WTC11 (cell line): ENCODE measurements around the gene GPC6. TPM values are rescaled to one million over a fixed set of nuclear protein-coding genes. Genes with fewer than 3 reads are reported as not detected.
A peak's percentile ranks its signal among the peaks of the same experiment; 100 is the strongest.

Experiments used
- ATAC-seq: fragments of 200-7000 bp; cut with Tn5 transposase; 2 replicates; pipeline ENCODE4 v1.10.0; 2021; ENCODE audit warnings: mild to moderate bottlenecking, moderate library complexity
- CTCF ChIA-PET: fragments of 300-600 bp; sonication (Branson Sonifier 250); formaldehyde crosslinking; loops from one replicate; lab custom pipeline; 2021; ENCODE audit warnings: antibody characterized with exemption; lab: Charles Lee
- POLR2A ChIA-PET: fragments of 350-600 bp; sonication (Branson Sonifier 250); formaldehyde crosslinking; loops from one replicate; lab custom pipeline; 2021; ENCODE audit warnings: antibody characterized with exemption; lab: Charles Lee
- DNase-seq: peaks from one replicate; pipeline ENCODE4 v3.0.0; 2021; ENCODE audit warnings: low spot score
- H3K27ac Mint-ChIP-seq: 2 replicates; pipeline ENCODE4 v1.8.0; 2021; ENCODE audit warnings: mixed read lengths
- H3K27me3 Mint-ChIP-seq: 2 replicates; pipeline ENCODE4 v1.8.0; 2021; ENCODE audit warnings: low read depth, mild to moderate bottlenecking, moderate library complexity, mixed read lengths
- H3K36me3 Mint-ChIP-seq: 2 replicates; pipeline ENCODE4 v1.8.0; 2021; ENCODE audit warnings: mixed read lengths
- H3K4me1 Mint-ChIP-seq: 2 replicates; pipeline ENCODE4 v1.8.0; 2022; ENCODE audit warnings: mixed read lengths
- H3K4me3 Mint-ChIP-seq: 2 replicates; pipeline ENCODE4 v1.8.0; 2021; ENCODE audit warnings: mild to moderate bottlenecking, moderate library complexity, mixed read lengths
- H3K9me3 Mint-ChIP-seq: 2 replicates; pipeline ENCODE4 v1.8.0; 2021; ENCODE audit warnings: mixed read lengths
- CBFB ChIP-seq: sonication (generic); formaldehyde crosslinking; IDR thresholded peaks from 2 replicates; pipeline ENCODE4 v1.8.1; 2022; ENCODE audit warnings: mild to moderate bottlenecking, low read depth, missing genetic modification reagents
- CREB1 ChIP-seq: sonication (generic); formaldehyde crosslinking; IDR thresholded peaks from 2 replicates; pipeline ENCODE4 v1.8.0; 2023; ENCODE audit warnings: mild to moderate bottlenecking, missing genetic modification reagents
- ETV6 ChIP-seq: sonication (generic); formaldehyde crosslinking; IDR thresholded peaks from 2 replicates; pipeline ENCODE4 v1.8.1; 2022; ENCODE audit warnings: mild to moderate bottlenecking, missing genetic modification reagents
- FOXK1 ChIP-seq: sonication (generic); formaldehyde crosslinking; IDR thresholded peaks from 2 replicates; pipeline ENCODE4 v1.8.0; 2022; ENCODE audit warnings: mild to moderate bottlenecking, moderate library complexity, missing genetic modification reagents
- HMGA2 ChIP-seq: fragments of 250-450 bp; sonication (Bioruptor Pico); IDR thresholded peaks from 2 replicates; pipeline ENCODE4 v1.4.0; 2021; ENCODE audit warnings: mild to moderate bottlenecking, moderate library complexity
- NR1H2 ChIP-seq: sonication (generic); formaldehyde crosslinking; IDR thresholded peaks from 2 replicates; pipeline ENCODE4 v1.9.0; 2021; ENCODE audit warnings: mild to moderate bottlenecking, moderate library complexity, missing genetic modification reagents
- NR3C1 ChIP-seq: sonication (generic); formaldehyde crosslinking; conservative IDR thresholded peaks from 2 replicates; pipeline ENCODE4 v1.8.1; 2023; ENCODE audit warnings: low read depth, mild to moderate bottlenecking, missing genetic modification reagents
- SMAD3 ChIP-seq: sonication (generic); formaldehyde crosslinking; IDR thresholded peaks from 2 replicates; pipeline ENCODE4 v1.8.0; 2022; ENCODE audit warnings: missing genetic modification reagents, mild to moderate bottlenecking, borderline replicate concordance
- TP53 ChIP-seq: sonication (generic); formaldehyde crosslinking; IDR thresholded peaks from 2 replicates; pipeline ENCODE4 v1.8.1; 2023; ENCODE audit warnings: mild to moderate bottlenecking, missing genetic modification reagents
- total RNA-seq: library from RNA; stranded (reverse); gene quantifications from 3 replicates; pipeline ENCODE4 v1.2.3, GENCODE V29; 2021
- TF ChIP-seq, protein P1 (sequence below): sonication (generic); formaldehyde crosslinking; IDR thresholded peaks from 2 replicates; pipeline ENCODE4 v1.8.0; 2022; ENCODE audit warnings: mild to moderate bottlenecking, missing genetic modification reagents
- TF ChIP-seq, protein P2 (sequence below): sonication (generic); formaldehyde crosslinking; IDR thresholded peaks from 2 replicates; pipeline ENCODE4 v1.8.1; 2022; ENCODE audit warnings: low read depth, missing genetic modification reagents, borderline replicate concordance
- TF ChIP-seq, protein P3 (sequence below): sonication (generic); formaldehyde crosslinking; IDR thresholded peaks from 2 replicates; pipeline ENCODE4 v1.8.1; 2022; ENCODE audit warnings: missing genetic modification reagents, borderline replicate concordance
- TF ChIP-seq, protein P4 (sequence below): sonication (generic); formaldehyde crosslinking; IDR thresholded peaks from 2 replicates; pipeline ENCODE4 v1.8.1; 2022; ENCODE audit warnings: mild to moderate bottlenecking, moderate library complexity, missing genetic modification reagents
- TF ChIP-seq, protein P5 (sequence below): fragments of 250-450 bp; sonication (Bioruptor Pico); conservative IDR thresholded peaks from 2 replicates; pipeline ENCODE4 v1.9.0; 2021; ENCODE audit warnings: mild to moderate bottlenecking
- TF ChIP-seq, protein P6 (sequence below): fragments of 200-600 bp; IDR thresholded peaks from 2 replicates; pipeline ENCODE4 v1.8.0; 2022; ENCODE audit warnings: antibody characterized with exemption
- TF ChIP-seq, protein P7 (sequence below): sonication (generic); formaldehyde crosslinking; IDR thresholded peaks from 2 replicates; pipeline ENCODE4 v1.8.0; 2022; ENCODE audit warnings: missing genetic modification reagents
- TF ChIP-seq, protein P8 (sequence below): sonication (generic); formaldehyde crosslinking; IDR thresholded peaks from 2 replicates; pipeline ENCODE4 v1.8.1; 2023; ENCODE audit warnings: mild to moderate bottlenecking, missing genetic modification reagents

The GPC6 gene
- total RNA-seq, 1 experiment from 2014 or later, result 19.5 TPM

DNA sequence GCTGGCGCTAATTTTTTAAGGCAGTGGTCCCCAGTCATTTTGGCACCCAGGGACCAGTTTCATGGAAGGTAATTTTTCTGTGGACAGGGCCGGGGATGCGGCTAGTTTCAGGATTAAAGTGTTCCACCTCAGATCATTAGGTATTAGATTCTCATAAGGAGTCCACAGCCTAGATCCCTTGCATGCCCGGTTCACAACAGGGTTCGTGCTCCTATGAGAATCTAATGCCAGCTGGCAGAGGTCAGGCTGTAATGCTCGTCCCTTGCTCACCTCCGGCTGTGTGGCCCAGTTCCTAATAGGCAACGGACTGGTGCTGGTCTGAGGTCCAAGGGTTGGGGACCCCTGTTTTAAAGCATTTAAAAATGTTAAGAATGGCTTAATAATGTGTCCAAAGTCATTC, 54.1 kb downstream of the GPC6 start:
- H3K27me3 Mint-ChIP-seq, result no peaks in the 10 kb centered on the region
- H3K4me1 Mint-ChIP-seq, result peaks cover 39% of the 10 kb centered on the region
- DNase-seq, result no peak
- peak; percentile 14; the same call in 1 of the 2 replicates for ATAC-seq
- no peaks in the 10 kb centered on the region for H3K36me3 Mint-ChIP-seq
- no peak overlapping the region for H3K4me3 Mint-ChIP-seq
- H3K27ac Mint-ChIP-seq, result no peak overlapping the region; the same call in 1 of the 2 replicates
- ChIA-PET POLR2A (interaction anchor here (0.5 kb wide), 1 partner anchor 11 kb away, joined by 3 read pairs; no protein-coding TSS in a partner anchor), CTCF (no interaction called here)
- no peak for TF ChIP-seq NR3C1 (CRISPR knock-in tag)
- TF ChIP-seq FOXK1 (CRISPR knock-in tag), result no peak
- TF ChIP-seq, protein P1, sequence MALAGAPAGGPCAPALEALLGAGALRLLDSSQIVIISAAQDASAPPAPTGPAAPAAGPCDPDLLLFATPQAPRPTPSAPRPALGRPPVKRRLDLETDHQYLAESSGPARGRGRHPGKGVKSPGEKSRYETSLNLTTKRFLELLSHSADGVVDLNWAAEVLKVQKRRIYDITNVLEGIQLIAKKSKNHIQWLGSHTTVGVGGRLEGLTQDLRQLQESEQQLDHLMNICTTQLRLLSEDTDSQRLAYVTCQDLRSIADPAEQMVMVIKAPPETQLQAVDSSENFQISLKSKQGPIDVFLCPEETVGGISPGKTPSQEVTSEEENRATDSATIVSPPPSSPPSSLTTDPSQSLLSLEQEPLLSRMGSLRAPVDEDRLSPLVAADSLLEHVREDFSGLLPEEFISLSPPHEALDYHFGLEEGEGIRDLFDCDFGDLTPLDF (CRISPR knock-in tag), result no peak
- TF ChIP-seq, protein P2, sequence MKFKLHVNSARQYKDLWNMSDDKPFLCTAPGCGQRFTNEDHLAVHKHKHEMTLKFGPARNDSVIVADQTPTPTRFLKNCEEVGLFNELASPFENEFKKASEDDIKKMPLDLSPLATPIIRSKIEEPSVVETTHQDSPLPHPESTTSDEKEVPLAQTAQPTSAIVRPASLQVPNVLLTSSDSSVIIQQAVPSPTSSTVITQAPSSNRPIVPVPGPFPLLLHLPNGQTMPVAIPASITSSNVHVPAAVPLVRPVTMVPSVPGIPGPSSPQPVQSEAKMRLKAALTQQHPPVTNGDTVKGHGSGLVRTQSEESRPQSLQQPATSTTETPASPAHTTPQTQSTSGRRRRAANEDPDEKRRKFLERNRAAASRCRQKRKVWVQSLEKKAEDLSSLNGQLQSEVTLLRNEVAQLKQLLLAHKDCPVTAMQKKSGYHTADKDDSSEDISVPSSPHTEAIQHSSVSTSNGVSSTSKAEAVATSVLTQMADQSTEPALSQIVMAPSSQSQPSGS (CRISPR knock-in tag), result no peak
- TF ChIP-seq, protein P3, sequence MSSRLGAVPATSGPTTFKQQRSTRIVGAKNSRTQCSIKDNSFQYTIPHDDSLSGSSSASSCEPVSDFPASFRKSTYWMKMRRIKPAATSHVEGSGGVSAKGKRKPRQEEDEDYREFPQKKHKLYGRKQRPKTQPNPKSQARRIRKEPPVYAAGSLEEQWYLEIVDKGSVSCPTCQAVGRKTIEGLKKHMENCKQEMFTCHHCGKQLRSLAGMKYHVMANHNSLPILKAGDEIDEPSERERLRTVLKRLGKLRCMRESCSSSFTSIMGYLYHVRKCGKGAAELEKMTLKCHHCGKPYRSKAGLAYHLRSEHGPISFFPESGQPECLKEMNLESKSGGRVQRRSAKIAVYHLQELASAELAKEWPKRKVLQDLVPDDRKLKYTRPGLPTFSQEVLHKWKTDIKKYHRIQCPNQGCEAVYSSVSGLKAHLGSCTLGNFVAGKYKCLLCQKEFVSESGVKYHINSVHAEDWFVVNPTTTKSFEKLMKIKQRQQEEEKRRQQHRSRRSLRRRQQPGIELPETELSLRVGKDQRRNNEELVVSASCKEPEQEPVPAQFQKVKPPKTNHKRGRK (CRISPR knock-in tag), result no peak
- TF ChIP-seq, protein P4, sequence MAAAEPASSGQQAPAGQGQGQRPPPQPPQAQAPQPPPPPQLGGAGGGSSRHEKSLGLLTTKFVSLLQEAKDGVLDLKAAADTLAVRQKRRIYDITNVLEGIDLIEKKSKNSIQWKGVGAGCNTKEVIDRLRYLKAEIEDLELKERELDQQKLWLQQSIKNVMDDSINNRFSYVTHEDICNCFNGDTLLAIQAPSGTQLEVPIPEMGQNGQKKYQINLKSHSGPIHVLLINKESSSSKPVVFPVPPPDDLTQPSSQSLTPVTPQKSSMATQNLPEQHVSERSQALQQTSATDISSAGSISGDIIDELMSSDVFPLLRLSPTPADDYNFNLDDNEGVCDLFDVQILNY (CRISPR knock-in tag), result no peak
- TF ChIP-seq CREB1 (CRISPR knock-in tag), result no peak
- TF ChIP-seq HMGA2 (CRISPR knock-in tag), result no peak
- TF ChIP-seq TP53 (CRISPR knock-in tag), result no peak
- TF ChIP-seq, protein P5, sequence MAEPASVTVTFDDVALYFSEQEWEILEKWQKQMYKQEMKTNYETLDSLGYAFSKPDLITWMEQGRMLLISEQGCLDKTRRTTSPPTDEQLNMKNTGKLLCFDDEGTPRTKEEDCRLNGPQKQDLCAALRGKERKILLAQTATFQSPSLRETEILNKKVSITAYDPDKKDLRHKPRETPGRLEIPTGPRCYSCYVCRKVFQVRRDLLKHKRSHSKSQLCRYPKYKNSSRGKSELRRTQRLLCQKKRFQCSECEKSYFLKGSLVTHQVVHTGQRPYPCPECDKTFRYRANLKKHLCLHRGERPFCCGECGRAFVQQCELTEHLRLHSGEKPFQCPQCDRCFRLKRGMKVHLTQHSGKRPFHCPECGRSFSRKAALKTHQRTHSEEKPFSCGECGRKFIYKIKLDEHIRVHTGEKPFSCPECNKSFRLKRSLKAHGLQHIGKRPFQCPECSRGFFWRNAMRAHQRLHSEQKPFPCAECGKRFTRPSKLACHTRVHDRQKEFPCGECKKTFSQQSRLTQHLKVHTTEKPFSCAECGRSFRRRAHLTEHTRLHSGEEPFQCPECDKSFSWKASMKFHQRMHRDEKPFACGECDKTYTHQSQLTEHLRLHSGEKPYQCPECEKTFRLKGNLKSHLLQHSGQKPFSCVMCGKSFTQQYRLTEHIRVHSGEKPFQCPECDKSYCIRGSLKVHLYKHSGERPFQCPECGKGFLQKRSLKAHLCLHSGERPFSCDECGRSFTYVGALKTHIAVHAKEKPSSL (CRISPR knock-in tag), result no peak
- TF ChIP-seq SMAD3 (CRISPR knock-in tag), result no peak
- TF ChIP-seq CBFB (CRISPR knock-in tag), result no peak
- TF ChIP-seq, protein P6, sequence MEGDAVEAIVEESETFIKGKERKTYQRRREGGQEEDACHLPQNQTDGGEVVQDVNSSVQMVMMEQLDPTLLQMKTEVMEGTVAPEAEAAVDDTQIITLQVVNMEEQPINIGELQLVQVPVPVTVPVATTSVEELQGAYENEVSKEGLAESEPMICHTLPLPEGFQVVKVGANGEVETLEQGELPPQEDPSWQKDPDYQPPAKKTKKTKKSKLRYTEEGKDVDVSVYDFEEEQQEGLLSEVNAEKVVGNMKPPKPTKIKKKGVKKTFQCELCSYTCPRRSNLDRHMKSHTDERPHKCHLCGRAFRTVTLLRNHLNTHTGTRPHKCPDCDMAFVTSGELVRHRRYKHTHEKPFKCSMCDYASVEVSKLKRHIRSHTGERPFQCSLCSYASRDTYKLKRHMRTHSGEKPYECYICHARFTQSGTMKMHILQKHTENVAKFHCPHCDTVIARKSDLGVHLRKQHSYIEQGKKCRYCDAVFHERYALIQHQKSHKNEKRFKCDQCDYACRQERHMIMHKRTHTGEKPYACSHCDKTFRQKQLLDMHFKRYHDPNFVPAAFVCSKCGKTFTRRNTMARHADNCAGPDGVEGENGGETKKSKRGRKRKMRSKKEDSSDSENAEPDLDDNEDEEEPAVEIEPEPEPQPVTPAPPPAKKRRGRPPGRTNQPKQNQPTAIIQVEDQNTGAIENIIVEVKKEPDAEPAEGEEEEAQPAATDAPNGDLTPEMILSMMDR, result no peak
- TF ChIP-seq ETV6 (CRISPR knock-in tag), result no peak
- H3K9me3 Mint-ChIP-seq, result no peaks in the 10 kb centered on the region

DNA sequence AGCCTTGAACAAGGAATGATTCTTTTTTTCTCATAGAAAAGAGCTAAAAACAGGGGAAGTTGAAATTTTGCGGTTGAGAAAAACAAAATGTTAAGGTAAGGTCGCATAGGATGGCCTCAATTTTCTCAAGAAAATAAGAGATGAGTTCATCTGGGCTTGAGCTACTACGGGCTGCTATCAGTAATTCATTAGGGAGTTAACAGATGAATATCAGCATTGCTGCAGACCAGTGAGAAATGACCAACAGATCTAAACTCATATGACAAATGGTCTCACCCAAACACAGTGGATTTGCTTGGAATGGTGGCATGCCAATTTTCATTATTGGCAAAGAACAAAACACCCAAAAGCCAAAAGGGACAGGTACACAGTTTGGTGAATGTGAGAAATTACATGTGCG, 56.6 kb downstream of the GPC6 start:
- POLR2A ChIA-PET, result no interaction called here
- TF ChIP-seq, protein P7, sequence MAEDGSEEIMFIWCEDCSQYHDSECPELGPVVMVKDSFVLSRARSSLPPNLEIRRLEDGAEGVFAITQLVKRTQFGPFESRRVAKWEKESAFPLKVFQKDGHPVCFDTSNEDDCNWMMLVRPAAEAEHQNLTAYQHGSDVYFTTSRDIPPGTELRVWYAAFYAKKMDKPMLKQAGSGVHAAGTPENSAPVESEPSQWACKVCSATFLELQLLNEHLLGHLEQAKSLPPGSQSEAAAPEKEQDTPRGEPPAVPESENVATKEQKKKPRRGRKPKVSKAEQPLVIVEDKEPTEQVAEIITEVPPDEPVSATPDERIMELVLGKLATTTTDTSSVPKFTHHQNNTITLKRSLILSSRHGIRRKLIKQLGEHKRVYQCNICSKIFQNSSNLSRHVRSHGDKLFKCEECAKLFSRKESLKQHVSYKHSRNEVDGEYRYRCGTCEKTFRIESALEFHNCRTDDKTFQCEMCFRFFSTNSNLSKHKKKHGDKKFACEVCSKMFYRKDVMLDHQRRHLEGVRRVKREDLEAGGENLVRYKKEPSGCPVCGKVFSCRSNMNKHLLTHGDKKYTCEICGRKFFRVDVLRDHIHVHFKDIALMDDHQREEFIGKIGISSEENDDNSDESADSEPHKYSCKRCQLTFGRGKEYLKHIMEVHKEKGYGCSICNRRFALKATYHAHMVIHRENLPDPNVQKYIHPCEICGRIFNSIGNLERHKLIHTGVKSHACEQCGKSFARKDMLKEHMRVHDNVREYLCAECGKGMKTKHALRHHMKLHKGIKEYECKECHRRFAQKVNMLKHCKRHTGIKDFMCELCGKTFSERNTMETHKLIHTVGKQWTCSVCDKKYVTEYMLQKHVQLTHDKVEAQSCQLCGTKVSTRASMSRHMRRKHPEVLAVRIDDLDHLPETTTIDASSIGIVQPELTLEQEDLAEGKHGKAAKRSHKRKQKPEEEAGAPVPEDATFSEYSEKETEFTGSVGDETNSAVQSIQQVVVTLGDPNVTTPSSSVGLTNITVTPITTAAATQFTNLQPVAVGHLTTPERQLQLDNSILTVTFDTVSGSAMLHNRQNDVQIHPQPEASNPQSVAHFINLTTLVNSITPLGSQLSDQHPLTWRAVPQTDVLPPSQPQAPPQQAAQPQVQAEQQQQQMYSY (CRISPR knock-in tag), result no peak
- TF ChIP-seq, protein P4 (CRISPR knock-in tag), result no peak
- TF ChIP-seq FOXK1 (CRISPR knock-in tag) (no peak), NR1H2 (CRISPR knock-in tag) (no peak)
- TF ChIP-seq, protein P8, sequence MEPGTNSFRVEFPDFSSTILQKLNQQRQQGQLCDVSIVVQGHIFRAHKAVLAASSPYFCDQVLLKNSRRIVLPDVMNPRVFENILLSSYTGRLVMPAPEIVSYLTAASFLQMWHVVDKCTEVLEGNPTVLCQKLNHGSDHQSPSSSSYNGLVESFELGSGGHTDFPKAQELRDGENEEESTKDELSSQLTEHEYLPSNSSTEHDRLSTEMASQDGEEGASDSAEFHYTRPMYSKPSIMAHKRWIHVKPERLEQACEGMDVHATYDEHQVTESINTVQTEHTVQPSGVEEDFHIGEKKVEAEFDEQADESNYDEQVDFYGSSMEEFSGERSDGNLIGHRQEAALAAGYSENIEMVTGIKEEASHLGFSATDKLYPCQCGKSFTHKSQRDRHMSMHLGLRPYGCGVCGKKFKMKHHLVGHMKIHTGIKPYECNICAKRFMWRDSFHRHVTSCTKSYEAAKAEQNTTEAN (CRISPR knock-in tag), result no peak
- TF ChIP-seq, protein P3 (CRISPR knock-in tag), result no peak

More for the DNA sequence above, 56.6 kb downstream of the GPC6 start:
- Mint-ChIP-seq H3K4me3 (no peak overlapping the region), H3K27me3 (no peaks in the 10 kb centered on the region), H3K36me3 (no peaks in the 10 kb centered on the region), H3K27ac (no peak overlapping the region), H3K9me3 (no peaks in the 10 kb centered on the region), H3K4me1 (peaks cover 47% of the 10 kb centered on the region)
- CTCF ChIA-PET, result no interaction called here
- DNase-seq (no peak), ATAC-seq (no peak)
